IgD-negative memory B cell (primary cell): ENCODE results near the gene TUFM. TPM values are rescaled to one million over a fixed set of nuclear protein-coding genes. Genes with fewer than 3 reads are reported as not detected.
"Not testable (repeated sequence)": the region's sequence is repeated elsewhere in the genome, so short reads cannot be mapped to it uniquely, and the experiment has no call there.

Experiments used
- H3K27ac Mint-ChIP-seq, 3 donors: one replicate each; pipeline ENCODE4 v1.8.0; 2020 to 2022; ENCODE audit warnings: mild to moderate bottlenecking in 3 of 3, mixed read lengths in 3 of 3, moderate library complexity in 1 of 3
- H3K27me3 Mint-ChIP-seq: one replicate; pipeline ENCODE4 v1.8.0; 2021; ENCODE audit warnings: mixed read lengths
- H3K36me3 Mint-ChIP-seq: one replicate; pipeline ENCODE4 v1.8.0; 2020; ENCODE audit warnings: mild to moderate bottlenecking, mixed read lengths
- H3K4me1 Mint-ChIP-seq, 3 donors: one replicate each; pipeline ENCODE4 v1.8.0; 2020 to 2022; ENCODE audit warnings: mixed read lengths in 3 of 3, mild to moderate bottlenecking in 1 of 3
- H3K4me3 Mint-ChIP-seq, 4 donors: one replicate each; pipeline ENCODE4 v1.8.0; 2020 to 2022; ENCODE audit warnings: mild to moderate bottlenecking in 4 of 4, mixed read lengths in 4 of 4, moderate library complexity in 3 of 4
- H3K9me3 Mint-ChIP-seq, 3 donors: one replicate each; pipeline ENCODE4 v1.8.0; 2020 to 2021; ENCODE audit warnings: mixed read lengths in 3 of 3, mild to moderate bottlenecking in 1 of 3
- polyA plus RNA-seq: library from polyadenylated mRNA; unstranded; fragments of 300-500 nt; fragmentation: Illumina TruSeq; gene quantifications from one replicate; pipeline ENCODE4 v1.2.3, GENCODE V29; 2021

Gene TUFM
- polyA plus RNA-seq = 139 TPM

DNA sequence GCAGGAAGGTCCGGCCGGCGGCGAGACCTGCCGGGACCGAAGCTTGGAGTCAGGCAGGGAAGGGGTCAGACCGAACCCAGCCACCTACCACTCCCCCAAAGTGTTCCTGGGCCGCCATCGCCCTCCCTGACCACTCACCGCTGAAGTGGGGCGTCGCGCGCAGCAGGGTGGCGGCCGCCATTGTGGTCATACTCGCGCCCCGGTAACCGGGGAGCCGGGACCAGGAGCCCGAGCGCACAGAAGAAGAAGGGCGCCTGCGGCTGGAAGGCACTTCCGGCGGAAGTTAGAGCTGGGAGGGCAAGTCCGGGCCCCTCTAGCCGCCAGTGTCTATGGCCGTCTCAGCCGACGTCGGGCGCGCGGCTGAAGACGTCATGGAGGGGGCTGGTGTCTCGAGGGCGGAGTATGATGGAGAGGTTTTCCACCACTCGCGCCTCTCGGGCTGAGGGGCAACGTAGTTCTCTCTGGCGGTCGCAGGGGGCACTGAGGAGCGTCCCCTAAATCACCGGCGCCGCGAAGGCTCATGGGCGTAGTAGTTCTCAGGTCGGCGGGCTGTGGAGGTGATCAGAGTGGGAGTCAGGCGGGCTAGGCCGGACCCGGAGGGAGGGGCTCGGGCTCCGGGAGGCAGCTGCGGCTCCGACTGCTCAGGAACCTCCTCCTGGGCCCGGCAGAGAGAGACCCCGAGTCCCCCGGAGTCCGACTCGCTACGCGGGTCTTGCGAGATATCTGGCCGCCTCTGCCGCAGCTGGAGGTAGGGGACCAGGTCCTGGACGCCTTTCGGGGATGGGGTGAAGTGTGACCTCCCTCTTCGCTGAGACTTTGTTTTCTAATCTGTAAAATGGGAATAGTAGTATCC is at the start of gene TUFM:
TSS of gene TUFM (minus strand) at position 269 of the 853 bp plus-strand sequence. CDS start at position 190, 79 bp downstream.
- peaks cover 3% of the 10 kb centered on the region for H3K36me3 Mint-ChIP-seq
- H3K9me3 Mint-ChIP-seq = no peaks in the 10 kb centered on the region
- peak within 1 kb of the TSS; percentile 91 to 98 (median 94) for H3K4me3 Mint-ChIP-seq
- H3K27ac Mint-ChIP-seq = peak within 1 kb of the TSS; percentile 83 to 97 (median 90)
- no peaks in the 10 kb centered on the region for H3K27me3 Mint-ChIP-seq
- peaks cover 15 to 17% (median 16%) of the 10 kb centered on the region in 3 donors for H3K4me1 Mint-ChIP-seq

DNA sequence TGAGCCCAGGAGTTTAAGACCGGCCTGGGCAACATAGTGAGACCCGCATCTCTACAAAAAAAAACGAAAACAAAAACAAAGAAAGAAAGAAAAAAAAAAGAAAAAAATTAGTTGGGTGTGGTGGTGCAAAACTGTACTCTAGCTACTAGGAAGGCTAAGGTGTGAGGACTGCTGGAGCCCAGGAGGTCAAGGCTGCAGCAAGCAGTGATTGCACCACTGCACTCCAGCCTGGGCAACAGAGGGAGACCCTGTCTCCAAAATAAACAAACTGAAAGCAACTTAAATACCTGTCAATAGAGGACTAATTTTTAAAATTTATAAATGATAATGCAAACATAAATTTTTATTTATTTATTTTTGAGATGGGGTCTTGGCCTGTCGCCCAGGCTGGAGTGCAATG is 49.5 kb upstream of the TUFM start:
- Mint-ChIP-seq H3K36me3 (peaks cover 3% of the 10 kb centered on the region), H3K9me3 (no peaks in the 10 kb centered on the region), H3K27ac (peak overlapping the region in 1 of 3 donors; percentile 63), H3K4me3 (no peak overlapping the region), H3K4me1 (no peaks in the 10 kb centered on the region), H3K27me3 (no peaks in the 10 kb centered on the region)

DNA sequence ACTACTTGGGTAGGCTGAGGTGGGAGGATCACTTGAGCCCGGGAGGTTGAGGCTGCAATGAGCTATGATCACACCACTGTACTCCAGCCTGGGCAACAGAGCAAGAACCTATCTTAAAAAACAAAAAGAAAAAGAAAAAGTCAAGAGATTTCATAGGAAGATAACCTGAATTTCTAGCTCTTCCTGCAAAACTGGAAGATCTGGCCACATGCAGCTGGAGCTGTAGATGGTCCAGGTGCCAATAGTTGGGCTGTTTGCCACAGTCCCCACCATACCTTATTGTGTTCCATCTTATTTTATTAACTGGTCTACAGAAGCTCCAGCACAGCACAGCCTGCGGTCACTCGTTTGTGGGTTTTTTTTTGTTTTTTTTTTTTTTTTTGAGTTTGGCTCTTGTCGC is 47.1 kb upstream of the TUFM start:
- Mint-ChIP-seq H3K4me1 (no peaks in the 10 kb centered on the region), H3K4me3 (no peak overlapping the region), H3K27ac (peak overlapping the region in 1 of 3 donors; percentile 50), H3K36me3 (peaks cover 2% of the 10 kb centered on the region), H3K9me3 (no peaks in the 10 kb centered on the region), H3K27me3 (no peaks in the 10 kb centered on the region)

DNA sequence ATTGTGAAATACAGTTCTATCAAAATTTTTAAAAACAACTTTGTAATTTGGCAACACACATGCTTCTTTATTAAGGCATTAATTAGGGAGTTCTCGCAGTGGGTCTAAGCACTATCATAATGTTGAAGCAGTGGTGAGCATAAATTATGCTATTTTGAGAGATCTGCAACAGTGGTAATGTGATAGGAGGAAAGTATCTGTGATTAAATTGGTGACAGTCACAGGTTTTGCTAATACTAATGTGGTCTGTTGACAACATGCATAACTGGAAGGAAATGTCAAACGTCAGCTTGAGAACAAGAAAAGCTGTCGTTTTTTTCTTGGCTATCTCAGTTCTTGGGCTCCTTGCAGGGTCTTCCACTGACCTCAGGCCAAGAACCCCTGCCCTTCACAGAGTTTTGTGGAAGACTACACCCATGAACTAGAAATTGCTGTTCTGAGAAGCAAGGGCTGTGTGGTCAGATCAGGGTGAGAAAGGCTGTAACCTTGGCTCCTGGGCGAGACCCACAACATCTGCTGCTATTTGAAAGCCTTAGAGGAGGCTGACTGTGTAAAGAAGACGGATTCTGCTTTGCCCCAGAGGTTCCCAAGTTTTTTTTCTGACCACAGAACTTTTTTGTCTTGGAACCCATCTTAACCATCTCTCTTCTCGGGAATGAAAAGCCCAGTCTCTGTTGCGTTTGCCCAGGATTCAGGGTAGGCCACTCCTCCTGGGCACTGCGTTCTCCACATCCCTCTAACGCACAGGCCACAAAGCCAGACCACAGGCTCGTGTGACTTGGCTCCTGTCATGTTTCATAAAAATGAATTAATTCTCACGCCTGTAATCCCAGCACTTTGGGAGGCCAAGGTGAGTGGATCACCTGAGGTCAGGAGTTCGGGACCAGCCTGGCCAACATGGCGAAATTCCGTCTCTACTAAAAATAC is 46.1 kb upstream of the TUFM start:
- Mint-ChIP-seq H3K36me3 (peaks cover 2% of the 10 kb centered on the region), H3K4me3 (peak overlapping the region in 1 of 4 donors; percentile 18), H3K27me3 (no peaks in the 10 kb centered on the region), H3K27ac (no peak overlapping the region), H3K9me3 (no peaks in the 10 kb centered on the region), H3K4me1 (no peaks in the 10 kb centered on the region)

DNA sequence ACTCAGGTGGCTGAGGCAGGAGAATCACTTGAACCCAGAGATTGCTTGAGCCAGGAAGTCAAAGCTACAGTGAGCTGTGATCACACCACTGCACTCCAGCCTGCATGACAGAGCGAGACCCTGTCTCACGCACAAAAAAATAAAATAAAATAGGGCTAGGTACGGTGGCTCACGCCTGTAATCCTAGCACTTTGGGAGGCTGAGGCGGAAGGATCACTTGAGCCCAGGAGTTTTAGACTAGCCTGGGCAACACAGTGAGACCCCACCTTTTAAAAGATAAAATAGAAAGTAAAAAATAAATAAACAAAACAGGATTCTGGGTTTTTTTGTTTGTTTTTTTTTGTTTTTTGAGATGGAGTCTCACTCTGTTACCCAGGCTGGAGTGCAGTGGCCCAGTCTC is 44.2 kb upstream of the TUFM start:
- not testable (repeated sequence) for H3K27me3 Mint-ChIP-seq, H3K36me3 Mint-ChIP-seq, H3K4me1 Mint-ChIP-seq, H3K9me3 Mint-ChIP-seq, H3K4me3 Mint-ChIP-seq, H3K27ac Mint-ChIP-seq

DNA sequence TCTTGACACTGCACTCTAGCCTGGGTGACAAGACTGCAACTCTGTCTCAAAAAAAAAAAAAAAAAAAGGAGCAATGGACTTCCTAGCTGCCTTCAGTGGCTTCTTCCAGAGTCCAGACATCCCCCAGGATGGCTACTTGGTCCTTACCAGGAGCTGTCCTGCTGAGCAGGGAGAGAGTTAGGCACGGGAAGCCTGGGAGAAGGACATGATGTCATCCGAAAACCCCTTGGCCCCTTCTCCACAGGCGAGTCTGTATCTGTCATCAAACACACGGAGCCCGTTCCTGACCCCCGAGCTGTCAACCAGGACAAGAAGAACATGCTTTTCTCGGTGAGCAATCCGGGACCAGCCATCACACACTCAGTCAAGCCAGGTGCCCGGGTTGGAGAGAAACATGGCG is 40.8 kb upstream of the TUFM start:
- Mint-ChIP-seq H3K9me3 (no peaks in the 10 kb centered on the region), H3K4me3 (no peak overlapping the region), H3K36me3 (no peaks in the 10 kb centered on the region), H3K27me3 (no peaks in the 10 kb centered on the region), H3K4me1 (no peaks in the 10 kb centered on the region), H3K27ac (no peak overlapping the region)

DNA sequence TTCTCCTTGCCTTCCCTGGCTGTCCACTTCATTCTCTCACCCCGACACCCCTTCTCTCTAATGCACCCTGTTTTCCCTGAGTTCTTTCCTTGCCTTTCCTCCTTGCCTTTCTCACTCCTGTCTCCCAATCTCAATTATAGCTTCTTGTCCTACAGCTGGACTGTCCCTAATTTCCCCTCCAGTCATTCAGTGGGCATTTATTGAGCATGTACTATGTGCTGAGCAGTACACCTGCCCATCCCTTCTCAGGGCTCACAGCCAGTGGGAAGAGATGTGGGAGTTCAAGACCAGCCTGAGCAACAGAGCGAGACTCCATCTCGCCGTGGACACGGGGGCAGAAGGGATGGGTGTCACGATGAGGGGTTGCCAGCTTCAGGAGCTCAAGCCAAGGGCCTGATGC is 37.9 kb upstream of the TUFM start:
- peaks cover 0 to 3% (median 2%) of the 10 kb centered on the region in 3 donors for H3K4me1 Mint-ChIP-seq
- no peaks in the 10 kb centered on the region for H3K36me3 Mint-ChIP-seq
- H3K9me3 Mint-ChIP-seq = no peaks in the 10 kb centered on the region
- H3K27me3 Mint-ChIP-seq = peaks cover 6% of the 10 kb centered on the region
- H3K4me3 Mint-ChIP-seq = no peak overlapping the region
- no peak overlapping the region for H3K27ac Mint-ChIP-seq

DNA sequence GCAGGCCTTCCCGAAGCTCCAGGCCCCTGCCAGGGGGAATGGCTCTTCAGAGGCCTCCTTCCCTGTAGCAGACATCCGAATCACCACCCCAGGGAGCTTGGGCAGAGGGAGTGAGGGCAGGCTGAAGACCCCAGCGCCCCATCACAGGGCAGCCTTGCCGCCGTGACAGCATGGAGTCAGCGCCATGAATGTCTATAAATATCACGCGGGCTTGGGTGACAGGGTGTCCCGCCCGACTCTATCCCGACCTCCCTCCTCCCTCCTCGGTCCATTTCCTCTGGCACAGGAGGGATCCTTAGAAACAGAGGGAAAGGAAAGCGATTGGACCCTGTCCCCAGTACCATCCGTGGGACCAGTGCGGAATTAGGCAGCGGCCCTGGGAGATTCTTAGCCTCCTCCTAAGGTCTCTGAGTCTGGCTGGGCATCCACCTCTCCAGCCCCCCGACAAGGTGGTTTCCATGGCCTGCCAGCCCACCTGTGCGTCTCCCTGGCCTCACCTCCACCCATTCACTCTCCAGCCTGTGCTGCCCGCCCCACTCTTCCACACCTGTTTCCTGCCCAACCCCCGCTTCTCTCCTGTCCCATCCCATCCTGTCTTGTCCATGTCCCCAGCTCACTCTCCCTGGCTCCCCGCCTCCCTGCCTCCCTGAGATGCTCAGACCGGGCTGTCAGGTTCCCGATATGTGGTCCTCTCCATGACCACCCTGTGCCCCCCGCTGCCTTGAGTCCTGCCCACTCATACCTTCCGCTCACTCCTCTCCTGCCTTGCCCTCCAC is 37.3 kb upstream of the TUFM start:
- Mint-ChIP-seq H3K27me3 (peaks cover 6% of the 10 kb centered on the region), H3K27ac (no peak overlapping the region), H3K4me1 (peaks cover 0 to 3% (median 2%) of the 10 kb centered on the region in 3 donors)

DNA sequence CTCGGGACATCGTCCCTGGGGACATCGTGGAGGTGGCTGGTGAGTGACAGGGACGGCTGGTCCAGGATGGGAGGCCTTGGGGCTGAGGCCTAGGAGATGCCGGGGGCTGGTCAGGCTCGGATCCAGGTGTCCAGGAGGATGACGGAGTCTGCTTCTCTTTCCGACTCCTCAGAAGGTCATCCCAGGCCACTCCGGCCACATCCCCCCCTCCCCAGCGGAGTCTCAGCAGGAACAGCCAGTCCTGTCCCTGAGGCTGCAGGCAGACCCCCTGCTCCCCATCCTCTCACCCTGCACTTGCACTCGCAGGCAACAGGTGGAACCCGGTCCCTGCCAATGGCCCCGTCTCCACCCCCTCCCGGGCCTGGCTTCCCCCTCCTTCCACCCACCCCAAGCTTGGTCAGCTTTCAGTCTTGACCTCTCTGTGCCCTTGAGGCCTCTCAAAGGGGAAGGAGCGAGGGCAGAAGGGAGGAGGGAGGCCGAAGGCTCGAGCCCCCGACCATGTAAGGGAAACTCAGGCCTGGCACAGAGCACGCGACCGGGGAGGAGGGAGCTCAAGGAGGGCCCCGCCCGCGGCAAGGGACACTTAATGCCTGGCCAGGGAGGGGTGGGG is 36.5 kb upstream of the TUFM start:
- peaks cover 6% of the 10 kb centered on the region for H3K27me3 Mint-ChIP-seq
- no peaks in the 10 kb centered on the region for H3K9me3 Mint-ChIP-seq
- H3K4me1 Mint-ChIP-seq = peaks cover 0 to 3% (median 2%) of the 10 kb centered on the region in 3 donors
- no peak overlapping the region for H3K4me3 Mint-ChIP-seq
- H3K27ac Mint-ChIP-seq = no peak overlapping the region
- no peaks in the 10 kb centered on the region for H3K36me3 Mint-ChIP-seq

More for the DNA sequence above, 37.3 kb upstream of the TUFM start:
- H3K36me3 Mint-ChIP-seq = no peaks in the 10 kb centered on the region
- H3K9me3 Mint-ChIP-seq = no peaks in the 10 kb centered on the region
- no peak overlapping the region for H3K4me3 Mint-ChIP-seq

DNA sequence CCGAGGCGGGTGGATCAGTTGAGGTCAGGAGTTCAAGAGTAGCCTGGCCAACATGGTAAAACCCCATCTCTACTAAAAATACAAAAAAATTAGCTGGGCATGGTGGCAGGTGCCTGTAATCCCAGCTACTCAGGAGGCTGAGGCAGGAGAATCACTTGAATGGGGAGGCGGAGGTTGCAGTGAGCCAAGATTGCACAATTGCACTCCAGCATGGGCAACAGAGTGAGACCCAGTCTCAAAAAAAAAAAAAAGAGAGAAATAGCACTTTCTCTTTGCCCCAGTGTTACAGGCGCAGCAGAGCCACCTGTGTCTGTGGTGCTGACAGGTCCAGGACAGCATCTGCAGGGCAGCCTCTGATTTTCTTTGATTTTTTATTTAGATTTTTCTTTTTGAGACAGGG is 35.4 kb upstream of the TUFM start:
- H3K27ac Mint-ChIP-seq, H3K27me3 Mint-ChIP-seq, H3K36me3 Mint-ChIP-seq, H3K4me1 Mint-ChIP-seq, H3K9me3 Mint-ChIP-seq: not testable (repeated sequence)
- H3K4me3 Mint-ChIP-seq = peak overlapping the region in 2 of 4 donors; percentile 35 to 45

DNA sequence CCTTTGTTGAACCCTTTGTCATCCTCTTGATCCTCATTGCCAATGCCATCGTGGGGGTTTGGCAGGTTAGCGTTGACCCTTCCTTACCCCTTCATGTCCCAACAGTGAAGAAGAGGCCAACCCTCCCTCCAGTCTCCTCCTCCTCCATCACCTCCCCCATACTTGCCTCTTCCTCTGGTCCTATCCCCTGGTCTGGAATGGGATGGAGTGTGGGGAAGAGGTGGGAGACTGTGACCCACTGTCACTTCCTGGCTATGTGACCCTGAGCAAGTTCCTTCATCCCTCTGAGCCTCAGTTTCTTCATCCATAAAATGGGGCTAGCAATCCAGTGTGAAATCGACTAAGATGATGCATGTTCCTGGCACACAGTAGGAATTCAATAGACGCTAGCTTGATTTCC is 34.8 kb upstream of the TUFM start:
- Mint-ChIP-seq H3K9me3 (no peaks in the 10 kb centered on the region), H3K4me3 (peak overlapping the region; percentile 35 to 85 (median 68)), H3K27ac (no peak overlapping the region), H3K27me3 (peaks cover 6% of the 10 kb centered on the region), H3K4me1 (peaks cover 0 to 3% (median 2%) of the 10 kb centered on the region in 3 donors), H3K36me3 (no peaks in the 10 kb centered on the region)

DNA sequence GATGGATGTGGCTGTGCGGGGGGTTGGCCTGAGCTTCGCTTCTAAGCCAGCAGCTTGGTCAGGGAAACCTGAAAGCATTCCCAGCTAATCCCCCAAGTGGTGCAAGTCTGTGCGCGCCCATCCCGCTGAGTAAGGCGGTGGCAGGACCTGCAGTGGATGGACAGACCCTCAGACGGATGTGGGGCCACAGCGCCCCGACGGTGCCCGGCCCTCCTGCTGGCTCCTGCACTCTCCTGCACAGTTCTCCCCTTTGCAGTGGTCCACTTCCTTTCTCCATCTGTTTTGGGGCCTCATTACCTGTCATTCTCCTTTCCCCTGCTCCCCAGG is 34.4 kb upstream of the TUFM start:
- no peaks in the 10 kb centered on the region for H3K9me3 Mint-ChIP-seq
- H3K4me3 Mint-ChIP-seq = peak overlapping the region; percentile 79 to 88 (median 85)
- peaks cover 0 to 3% (median 2%) of the 10 kb centered on the region in 3 donors for H3K4me1 Mint-ChIP-seq
- peaks cover 6% of the 10 kb centered on the region for H3K27me3 Mint-ChIP-seq
- H3K27ac Mint-ChIP-seq = no peak overlapping the region
- no peaks in the 10 kb centered on the region for H3K36me3 Mint-ChIP-seq

DNA sequence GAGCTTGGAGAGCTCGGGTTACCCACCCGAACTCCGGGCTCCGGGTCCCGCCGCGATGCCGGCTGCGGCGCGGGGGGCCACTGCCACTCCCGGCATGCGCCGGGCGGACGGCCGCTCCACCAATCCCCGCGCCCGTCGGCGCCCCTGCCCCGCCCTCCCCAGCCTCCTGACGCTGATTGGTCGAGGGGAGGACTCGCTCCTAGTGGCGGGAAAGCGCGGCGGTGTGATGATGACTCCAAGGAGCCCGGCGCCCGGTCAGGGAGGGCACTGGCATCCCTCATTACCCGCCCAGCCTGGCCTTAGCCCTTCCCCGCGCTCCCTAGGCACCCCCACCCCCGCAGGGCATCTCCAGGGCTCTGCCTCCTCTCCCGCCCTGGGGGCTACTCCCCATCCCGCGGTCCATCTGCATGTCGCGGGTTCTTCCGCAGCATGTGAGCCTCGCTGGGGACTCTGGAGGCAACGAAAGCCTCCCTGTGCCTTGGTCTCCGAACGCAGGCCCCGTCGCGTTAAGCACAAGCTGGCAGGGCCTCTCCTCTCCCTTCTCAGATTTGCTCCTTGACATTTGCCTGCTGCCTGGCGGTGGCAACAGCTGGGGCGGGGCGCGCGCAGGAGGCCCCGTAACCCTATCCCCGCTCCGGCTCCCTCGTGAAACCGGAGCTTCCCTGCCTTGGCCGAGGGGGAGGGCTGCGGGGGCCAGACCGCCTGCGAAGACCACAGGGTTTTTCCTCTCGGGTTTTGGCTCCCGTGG is 33.9 kb upstream of the TUFM start:
- Mint-ChIP-seq H3K9me3 (no peaks in the 10 kb centered on the region), H3K4me3 (peak overlapping the region; percentile 79 to 94 (median 91)), H3K4me1 (peaks cover 0 to 3% (median 2%) of the 10 kb centered on the region in 3 donors), H3K27me3 (peaks cover 6% of the 10 kb centered on the region), H3K36me3 (no peaks in the 10 kb centered on the region), H3K27ac (peak overlapping the region in 1 of 3 donors; percentile 46)
